ENCODE data around the gene CSF2. TPM values are rescaled to one million over a fixed set of nuclear protein-coding genes. Genes with fewer than 3 reads are reported as not detected.

The CSF2 gene
- total RNA-seq, 1 experiment from 2014 or later, result not detected

DNA sequence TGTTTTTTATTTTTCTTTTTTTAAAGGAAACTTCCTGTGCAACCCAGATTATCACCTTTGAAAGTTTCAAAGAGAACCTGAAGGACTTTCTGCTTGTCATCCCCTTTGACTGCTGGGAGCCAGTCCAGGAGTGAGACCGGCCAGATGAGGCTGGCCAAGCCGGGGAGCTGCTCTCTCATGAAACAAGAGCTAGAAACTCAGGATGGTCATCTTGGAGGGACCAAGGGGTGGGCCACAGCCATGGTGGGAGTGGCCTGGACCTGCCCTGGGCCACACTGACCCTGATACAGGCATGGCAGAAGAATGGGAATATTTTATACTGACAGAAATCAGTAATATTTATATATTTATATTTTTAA lies 2.1 kb downstream of the CSF2 start:
- Histone ChIP-seq H3K27me3 (replicated peaks; ENCODE audit: control insufficient read depth, insufficient read depth, low read length) (no peaks in the 10 kb centered on the region), H3K36me3 (ENCODE audit: control insufficient read depth, insufficient read depth, low read length) (no peaks in the 10 kb centered on the region), H3K9me3 (no peaks in the 10 kb centered on the region), H3K4me3 (ENCODE audit: low read depth, low read length) (no peak overlapping the region), H3K4me1 (no peaks in the 10 kb centered on the region)
- TF ChIP-seq, protein P1, sequence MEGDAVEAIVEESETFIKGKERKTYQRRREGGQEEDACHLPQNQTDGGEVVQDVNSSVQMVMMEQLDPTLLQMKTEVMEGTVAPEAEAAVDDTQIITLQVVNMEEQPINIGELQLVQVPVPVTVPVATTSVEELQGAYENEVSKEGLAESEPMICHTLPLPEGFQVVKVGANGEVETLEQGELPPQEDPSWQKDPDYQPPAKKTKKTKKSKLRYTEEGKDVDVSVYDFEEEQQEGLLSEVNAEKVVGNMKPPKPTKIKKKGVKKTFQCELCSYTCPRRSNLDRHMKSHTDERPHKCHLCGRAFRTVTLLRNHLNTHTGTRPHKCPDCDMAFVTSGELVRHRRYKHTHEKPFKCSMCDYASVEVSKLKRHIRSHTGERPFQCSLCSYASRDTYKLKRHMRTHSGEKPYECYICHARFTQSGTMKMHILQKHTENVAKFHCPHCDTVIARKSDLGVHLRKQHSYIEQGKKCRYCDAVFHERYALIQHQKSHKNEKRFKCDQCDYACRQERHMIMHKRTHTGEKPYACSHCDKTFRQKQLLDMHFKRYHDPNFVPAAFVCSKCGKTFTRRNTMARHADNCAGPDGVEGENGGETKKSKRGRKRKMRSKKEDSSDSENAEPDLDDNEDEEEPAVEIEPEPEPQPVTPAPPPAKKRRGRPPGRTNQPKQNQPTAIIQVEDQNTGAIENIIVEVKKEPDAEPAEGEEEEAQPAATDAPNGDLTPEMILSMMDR (IDR thresholded peaks at IDR 0.05; ENCODE audit: insufficient read depth in 1 of 2, low read depth in 1 of 2, low read length in 1 of 2, severe bottlenecking in 1 of 2, unreplicated experiment in 1 of 2), result no peak
- H3K4me1 Mint-ChIP-seq (ENCODE audit: low read depth, unreplicated experiment), result no peaks in the 10 kb centered on the region
- no peak overlapping the region for H3K27ac Mint-ChIP-seq (ENCODE audit: unreplicated experiment)
- intact Hi-C loops (cut with micrococcal nuclease; ENCODE audit: unreplicated experiment), result no loop called here
- H3K4me3 Mint-ChIP-seq (ENCODE audit: unreplicated experiment), result no peak overlapping the region
- DNase-seq, result no peak
- no peaks in the 10 kb centered on the region for H3K9me3 Mint-ChIP-seq (ENCODE audit: unreplicated experiment)
- no TSS peak for BruUV-seq (replicated peaks)
- no peaks in the 10 kb centered on the region for H3K36me3 Mint-ChIP-seq (ENCODE audit: insufficient read depth, unreplicated experiment)
- H3K27me3 Mint-ChIP-seq (ENCODE audit: insufficient read depth, unreplicated experiment), result no peaks in the 10 kb centered on the region
- CTCF ChIA-PET, result no interaction called here
- POLR2A ChIA-PET, result no interaction called here

GRCh38 chr5:132076202-132076830 lies 2.7 kb downstream of the CSF2 start:
- TF ChIP-seq, protein P1 (IDR thresholded peaks at IDR 0.05; ENCODE audit: insufficient read depth in 1 of 2, low read depth in 1 of 2, low read length in 1 of 2, severe bottlenecking in 1 of 2, unreplicated experiment in 1 of 2), result no peak
- Histone ChIP-seq H3K36me3 (ENCODE audit: control insufficient read depth, insufficient read depth, low read length) (no peaks in the 10 kb centered on the region), H3K4me1 (no peaks in the 10 kb centered on the region), H3K9me3 (no peaks in the 10 kb centered on the region), H3K27me3 (replicated peaks; ENCODE audit: control insufficient read depth, insufficient read depth, low read length) (no peaks in the 10 kb centered on the region), H3K4me3 (ENCODE audit: low read depth, low read length) (no peak overlapping the region)
- no peaks in the 10 kb centered on the region for H3K27me3 Mint-ChIP-seq (ENCODE audit: insufficient read depth, unreplicated experiment)
- no peak for DNase-seq
- no peaks in the 10 kb centered on the region for H3K36me3 Mint-ChIP-seq (ENCODE audit: insufficient read depth, unreplicated experiment)
- H3K4me1 Mint-ChIP-seq (ENCODE audit: low read depth, unreplicated experiment), result no peaks in the 10 kb centered on the region
- intact Hi-C loops (cut with micrococcal nuclease; ENCODE audit: unreplicated experiment), result no loop called here
- H3K9me3 Mint-ChIP-seq (ENCODE audit: unreplicated experiment), result no peaks in the 10 kb centered on the region
- ChIA-PET CTCF (no interaction called here), POLR2A (no interaction called here)
- no peak overlapping the region for H3K27ac Mint-ChIP-seq (ENCODE audit: unreplicated experiment)
- BruUV-seq (replicated peaks), result no TSS peak
- H3K4me3 Mint-ChIP-seq (ENCODE audit: unreplicated experiment), result no peak overlapping the region

GRCh38 chr5:132076983-132077382 lies 3.4 kb downstream of the CSF2 start:
- no TSS peak for BruUV-seq (replicated peaks)
- CTCF ChIA-PET, result no interaction called here
- no peak overlapping the region for H3K4me3 ChIP-seq (ENCODE audit: low read depth, low read length)
- Mint-ChIP-seq H3K27ac (ENCODE audit: unreplicated experiment) (no peak overlapping the region), H3K9me3 (ENCODE audit: unreplicated experiment) (no peaks in the 10 kb centered on the region), H3K27me3 (ENCODE audit: insufficient read depth, unreplicated experiment) (no peaks in the 10 kb centered on the region), H3K4me3 (ENCODE audit: unreplicated experiment) (no peak overlapping the region), H3K36me3 (ENCODE audit: insufficient read depth, unreplicated experiment) (no peaks in the 10 kb centered on the region), H3K4me1 (ENCODE audit: low read depth, unreplicated experiment) (no peaks in the 10 kb centered on the region)
- intact Hi-C loops (cut with micrococcal nuclease; ENCODE audit: unreplicated experiment), result no loop called here
- no peaks in the 10 kb centered on the region for H3K36me3 ChIP-seq (ENCODE audit: control insufficient read depth, insufficient read depth, low read length)
- POLR2A ChIA-PET, result no interaction called here
- no peaks in the 10 kb centered on the region for H3K4me1 ChIP-seq
- no peaks in the 10 kb centered on the region for H3K9me3 ChIP-seq
- TF ChIP-seq, protein P1 (IDR thresholded peaks at IDR 0.05; ENCODE audit: insufficient read depth in 1 of 2, low read depth in 1 of 2, low read length in 1 of 2, severe bottlenecking in 1 of 2, unreplicated experiment in 1 of 2), result no peak
- H3K27me3 ChIP-seq (replicated peaks; ENCODE audit: control insufficient read depth, insufficient read depth, low read length), result no peaks in the 10 kb centered on the region
- DNase-seq, result no peak

Data from Caco-2 (cell line).